Calu3 (cell line): ENCODE measurements around the gene MNX1. TPM values are rescaled to one million over a fixed set of nuclear protein-coding genes. Genes with fewer than 3 reads are reported as not detected.

ENCODE experiments used
- BruUV-seq: library from RNA; stranded (reverse); fragments of 400-500 nt; replicated peaks from 2 replicates; lab custom pipeline; 2021; lab: Mats Ljungman, UMichigan
- CTCF ChIA-PET: fragments of 300-600 bp; sonication (Branson Sonifier 250); formaldehyde crosslinking; loops from one replicate; lab custom pipeline; 2022; ENCODE audit warnings: antibody characterized with exemption; lab: Charles Lee
- DNase-seq: peaks from one replicate; pipeline ENCODE4 v3.0.0; 2022
- H3K27ac Mint-ChIP-seq: one replicate; pipeline ENCODE4 v1.8.0; 2022; ENCODE audit warnings: mixed read lengths; ENCODE audit not compliant: unreplicated experiment
- H3K27me3 Mint-ChIP-seq: one replicate; pipeline ENCODE4 v1.8.0; 2022; ENCODE audit warnings: mixed read lengths; ENCODE audit not compliant: unreplicated experiment
- H3K36me3 Mint-ChIP-seq: one replicate; pipeline ENCODE4 v1.8.0; 2022; ENCODE audit warnings: mild to moderate bottlenecking, moderate library complexity, mixed read lengths; ENCODE audit not compliant: insufficient read depth, unreplicated experiment
- H3K4me1 Mint-ChIP-seq: one replicate; pipeline ENCODE4 v1.8.0; 2022; ENCODE audit warnings: mild to moderate bottlenecking, low read depth, mixed read lengths; ENCODE audit not compliant: unreplicated experiment
- H3K4me3 Mint-ChIP-seq: one replicate; pipeline ENCODE4 v1.8.0; 2022; ENCODE audit warnings: mild to moderate bottlenecking, low read depth, moderate library complexity, mixed read lengths; ENCODE audit not compliant: unreplicated experiment
- H3K9me3 Mint-ChIP-seq: one replicate; pipeline ENCODE4 v1.8.0; 2022; ENCODE audit warnings: low read depth, mixed read lengths; ENCODE audit not compliant: unreplicated experiment
- intact Hi-C: fragments of 100-400 bp; cut with micrococcal nuclease; formaldehyde crosslinking; loops from one replicate; pipeline ENCODE4 v1.10.0; 2022; ENCODE audit not compliant: unreplicated experiment
- total RNA-seq: library from RNA; stranded (reverse); gene quantifications from 2 replicates; pipeline ENCODE4 v1.2.3, GENCODE V29; 2022
- TF ChIP-seq, protein P1 (sequence below): fragments of 200-600 bp; IDR thresholded peaks from one replicate; pipeline ENCODE4 v1.8.0; 2022; ENCODE audit warnings: antibody characterized with exemption; ENCODE audit not compliant: unreplicated experiment

Gene MNX1
- total RNA-seq, 1 experiment from 2014 or later, result 28.4 TPM

DNA sequence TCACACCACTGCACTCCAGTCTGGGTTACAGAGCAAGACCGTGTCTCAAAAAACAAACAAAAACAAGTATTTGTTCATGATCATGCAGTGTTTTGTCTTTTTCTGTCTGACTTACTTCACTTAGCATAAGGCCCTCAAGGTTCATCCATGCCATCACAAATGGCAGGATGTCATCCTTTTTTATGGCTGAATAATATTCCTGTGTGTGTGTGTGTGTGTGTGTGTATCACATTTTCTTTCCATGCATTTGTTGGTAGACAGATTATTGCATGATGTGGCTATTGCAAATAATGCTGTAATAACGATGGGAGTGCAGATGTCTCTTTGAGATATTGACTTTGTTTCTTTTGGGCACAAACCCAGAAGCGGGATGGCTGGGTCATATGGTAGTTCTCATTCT lies 14.3 kb upstream of the MNX1 start:
- TF ChIP-seq, protein P1, sequence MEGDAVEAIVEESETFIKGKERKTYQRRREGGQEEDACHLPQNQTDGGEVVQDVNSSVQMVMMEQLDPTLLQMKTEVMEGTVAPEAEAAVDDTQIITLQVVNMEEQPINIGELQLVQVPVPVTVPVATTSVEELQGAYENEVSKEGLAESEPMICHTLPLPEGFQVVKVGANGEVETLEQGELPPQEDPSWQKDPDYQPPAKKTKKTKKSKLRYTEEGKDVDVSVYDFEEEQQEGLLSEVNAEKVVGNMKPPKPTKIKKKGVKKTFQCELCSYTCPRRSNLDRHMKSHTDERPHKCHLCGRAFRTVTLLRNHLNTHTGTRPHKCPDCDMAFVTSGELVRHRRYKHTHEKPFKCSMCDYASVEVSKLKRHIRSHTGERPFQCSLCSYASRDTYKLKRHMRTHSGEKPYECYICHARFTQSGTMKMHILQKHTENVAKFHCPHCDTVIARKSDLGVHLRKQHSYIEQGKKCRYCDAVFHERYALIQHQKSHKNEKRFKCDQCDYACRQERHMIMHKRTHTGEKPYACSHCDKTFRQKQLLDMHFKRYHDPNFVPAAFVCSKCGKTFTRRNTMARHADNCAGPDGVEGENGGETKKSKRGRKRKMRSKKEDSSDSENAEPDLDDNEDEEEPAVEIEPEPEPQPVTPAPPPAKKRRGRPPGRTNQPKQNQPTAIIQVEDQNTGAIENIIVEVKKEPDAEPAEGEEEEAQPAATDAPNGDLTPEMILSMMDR, result no peak
- Mint-ChIP-seq H3K27me3 (peaks cover 47% of the 10 kb centered on the region), H3K4me1 (peaks cover 39% of the 10 kb centered on the region), H3K4me3 (no peak overlapping the region), H3K9me3 (no peaks in the 10 kb centered on the region), H3K27ac (no peak overlapping the region), H3K36me3 (peaks cover 10% of the 10 kb centered on the region)
- intact Hi-C loops, result loop anchor here (5.0 kb wide), 1 partner anchor 113 kb away; the partner anchor contains the start of gene UBE3C
- CTCF ChIA-PET, result no interaction called here
- BruUV-seq, result no TSS peak
- no peak for DNase-seq

DNA sequence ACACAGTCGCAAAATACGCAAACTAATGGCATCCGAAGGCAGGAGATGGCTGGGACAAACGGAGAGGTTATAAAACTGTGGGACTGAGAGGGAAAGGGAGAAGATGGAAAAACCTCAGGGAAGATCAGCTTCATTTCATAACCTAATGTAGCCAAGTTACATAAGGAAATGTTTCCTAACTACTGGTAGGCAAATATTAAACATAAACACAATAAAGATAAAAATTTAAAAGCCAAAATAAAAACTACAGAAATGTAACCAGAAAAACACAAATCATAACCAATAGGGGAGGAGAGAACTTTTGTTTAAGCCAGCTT lies 13.1 kb upstream of the MNX1 start:
- no peak overlapping the region for H3K27ac Mint-ChIP-seq
- intact Hi-C loops, result no loop called here
- no peak for DNase-seq
- H3K9me3 Mint-ChIP-seq, result no peaks in the 10 kb centered on the region
- TF ChIP-seq, protein P1, result no peak
- CTCF ChIA-PET, result no interaction called here
- H3K4me1 Mint-ChIP-seq, result peaks cover 38% of the 10 kb centered on the region
- H3K27me3 Mint-ChIP-seq, result peaks cover 58% of the 10 kb centered on the region
- BruUV-seq, result no TSS peak
- H3K36me3 Mint-ChIP-seq, result peaks cover 14% of the 10 kb centered on the region
- no peak overlapping the region for H3K4me3 Mint-ChIP-seq

DNA sequence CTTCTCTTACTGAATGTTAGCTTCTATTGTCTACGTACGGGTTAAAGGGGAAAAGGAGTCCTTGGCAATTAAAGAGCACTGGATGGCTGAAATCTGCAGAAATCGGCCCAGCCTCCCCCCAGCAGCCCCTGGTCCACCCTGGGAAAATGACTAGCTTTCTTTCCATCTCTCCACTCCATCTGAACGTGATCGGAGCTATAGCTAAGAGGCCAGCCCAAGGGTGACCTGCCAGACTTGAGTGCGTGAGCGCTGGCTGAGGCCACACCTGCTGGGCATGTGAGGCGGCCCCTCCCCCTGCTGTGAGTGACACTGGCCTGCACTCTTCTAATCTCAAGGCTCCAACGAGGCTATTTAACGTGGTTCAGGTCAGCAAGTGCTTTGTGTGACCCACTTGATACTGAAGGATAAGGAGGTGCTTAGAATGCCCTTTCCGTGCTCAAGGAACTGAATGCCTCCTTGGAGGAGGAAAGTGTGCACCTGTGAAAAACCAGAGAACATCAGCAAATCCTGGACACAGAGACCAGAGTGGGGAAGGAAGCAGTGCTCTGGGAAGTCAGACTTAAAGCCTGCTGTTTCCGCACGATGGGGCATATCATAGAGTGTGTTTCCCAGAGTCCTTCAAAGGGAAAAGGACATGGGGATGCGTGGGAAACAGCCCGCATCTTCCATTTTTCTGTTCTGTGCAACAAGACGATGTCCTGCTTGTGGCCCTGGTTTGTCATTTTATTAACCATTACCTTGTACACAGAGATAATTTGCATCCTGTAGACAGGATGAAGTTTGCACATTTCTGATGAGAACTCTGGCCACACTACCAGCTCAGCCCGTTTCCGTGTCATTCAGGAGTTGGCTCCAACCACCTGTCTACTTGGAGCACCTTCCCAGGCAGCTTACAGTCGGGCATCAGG lies 12.5 kb upstream of the MNX1 start:
- peaks cover 61% of the 10 kb centered on the region for H3K27me3 Mint-ChIP-seq

DNA sequence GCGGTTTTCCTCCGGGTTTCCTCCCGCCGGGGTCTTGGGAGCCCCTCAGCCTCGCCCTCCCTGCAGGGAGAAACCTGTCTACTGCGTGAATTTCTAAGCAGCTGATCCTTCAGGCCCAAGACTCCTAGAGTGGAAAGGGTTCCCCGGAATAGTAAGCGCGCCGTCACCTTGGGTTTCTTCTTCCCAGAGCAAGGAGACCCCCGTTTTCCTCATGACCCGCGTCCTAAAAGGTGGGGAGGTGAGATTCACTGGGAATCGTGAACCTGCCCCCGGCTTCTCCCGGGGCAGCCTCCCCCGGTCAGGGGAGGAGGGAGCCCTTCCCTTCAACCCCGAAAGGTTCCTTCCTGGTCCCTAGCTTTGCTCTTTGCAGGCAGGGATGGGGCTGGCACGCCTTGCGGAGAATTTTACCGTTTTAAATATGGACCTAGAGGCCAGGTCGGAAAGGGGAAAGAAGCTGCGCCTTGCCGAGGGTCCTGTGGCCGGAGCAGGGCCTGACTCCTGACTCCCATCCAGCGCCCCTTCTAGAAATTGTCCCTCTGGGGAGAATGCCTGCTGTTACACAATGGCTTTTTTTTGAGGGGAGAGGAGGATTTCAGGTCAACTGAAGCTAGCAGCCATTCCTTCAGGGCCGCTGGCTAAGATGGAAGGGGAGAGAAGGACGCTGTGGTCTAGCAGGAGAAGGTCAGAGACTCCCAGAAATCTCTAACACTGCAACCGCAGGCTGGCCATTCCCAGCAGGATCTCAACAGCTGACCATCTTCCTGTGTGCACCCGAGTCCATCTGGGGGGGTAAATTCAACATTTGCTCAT lies 11.6 kb upstream of the MNX1 start:
- intact Hi-C loops, result no loop called here
- BruUV-seq, result no TSS peak
- Mint-ChIP-seq H3K27ac (no peak overlapping the region), H3K27me3 (peaks cover 61% of the 10 kb centered on the region), H3K9me3 (no peaks in the 10 kb centered on the region), H3K4me1 (peaks cover 23% of the 10 kb centered on the region), H3K36me3 (peaks cover 7% of the 10 kb centered on the region), H3K4me3 (no peak overlapping the region)
- TF ChIP-seq, protein P1, result no peak
- CTCF ChIA-PET, result no interaction called here
- no peak for DNase-seq

More for the DNA sequence above, 12.5 kb upstream of the MNX1 start:
- no peaks in the 10 kb centered on the region for H3K9me3 Mint-ChIP-seq
- intact Hi-C loops, result no loop called here
- CTCF ChIA-PET, result no interaction called here
- no peak for DNase-seq
- H3K4me1 Mint-ChIP-seq, result peaks cover 32% of the 10 kb centered on the region
- no TSS peak for BruUV-seq
- H3K36me3 Mint-ChIP-seq, result peaks cover 8% of the 10 kb centered on the region
- H3K27ac Mint-ChIP-seq, result no peak overlapping the region
- no peak overlapping the region for H3K4me3 Mint-ChIP-seq
- TF ChIP-seq, protein P1, result no peak
